Activated naive CD4-positive, alpha-beta T cell treated with Interleukin-2 at 50 U/mL for 16 hours (primary cell): ENCODE results near the gene EFCC1.
A peak's percentile ranks its signal among the peaks of the same experiment; 100 is the strongest.

ENCODE experiments used
- DNase-seq: peaks from one replicate; pipeline ENCODE4 v3.0.0-alpha.2; 2020

Gene EFCC1

GRCh38 chr3:129001101-129001805 is at the start of gene EFCC1:
EFCC1 (plus strand) TSS chr3:129001304; CDS start chr3:129001629, 325 bp downstream.
- no peak for DNase-seq

GRCh38 chr3:128956440-128956839 is 44.7 kb upstream of the EFCC1 start:
- DNase-seq = no peak

GRCh38 chr3:128965280-128965679 is 35.8 kb upstream of the EFCC1 start:
- DNase-seq = no peak

GRCh38 chr3:128965818-128966217 is 35.3 kb upstream of the EFCC1 start:
- DNase-seq = no peak

GRCh38 chr3:128967748-128968355 is 33.3 kb upstream of the EFCC1 start:
- DNase-seq = no peak

- peak; percentile 65 for DNase-seq
These were observed 30.9 kb upstream of the EFCC1 start for GRCh38 chr3:128969993-128970739.

GRCh38 chr3:128970740-128971047 is 30.4 kb upstream of the EFCC1 start:
- no peak for DNase-seq

GRCh38 chr3:128971421-128972100 is 29.5 kb upstream of the EFCC1 start:
- no peak for DNase-seq

GRCh38 chr3:128973988-128974564 is 27.0 kb upstream of the EFCC1 start:
- no peak for DNase-seq

GRCh38 chr3:128975276-128975675 is 25.8 kb upstream of the EFCC1 start:
- no peak for DNase-seq

- no peak for DNase-seq
These were observed 17.6 kb upstream of the EFCC1 start for GRCh38 chr3:128983293-128984069.

- no peak for DNase-seq
These were observed 16.5 kb upstream of the EFCC1 start for GRCh38 chr3:128984596-128984995.

GRCh38 chr3:128987302-128988100 is 13.6 kb upstream of the EFCC1 start:
- DNase-seq = no peak

GRCh38 chr3:128988286-128988685 is 12.8 kb upstream of the EFCC1 start:
- no peak for DNase-seq

- no peak for DNase-seq
These were observed 9.7 kb upstream of the EFCC1 start for GRCh38 chr3:128991355-128991895.

- DNase-seq = no peak
These were observed 8.1 kb upstream of the EFCC1 start for GRCh38 chr3:128992926-128993460.

- peak; percentile 92 for DNase-seq
These were observed 7.5 kb upstream of the EFCC1 start, which contains the start of gene CFAP92 for GRCh38 chr3:128993461-128994172. CFAP92 (minus strand) TSS chr3:128994076; CDS start chr3:128993304, 772 bp downstream.

- DNase-seq = no peak
These were observed 7.0 kb upstream of the EFCC1 start for GRCh38 chr3:128994173-128994512.

- no peak for DNase-seq
These were observed 6.2 kb upstream of the EFCC1 start for GRCh38 chr3:128994581-128995546.
